HG02678 (cell line): Measurements from ENCODE around the gene CACNA2D3.
"Not testable (repeated sequence)": the region's sequence is repeated elsewhere in the genome, so short reads cannot be mapped to it uniquely, and the experiment has no call there.

Source experiments
- ATAC-seq: cut with Tn5 transposase; IDR thresholded peaks from one replicate; pipeline ENCODE4 v1.9.1; 2021; ENCODE audit warnings: mild to moderate bottlenecking, moderate library complexity; ENCODE audit not compliant: unreplicated experiment

Gene CACNA2D3

GRCh38 chr3:54433846-54434245, 311.5 kb downstream of the CACNA2D3 start:
- no peak for ATAC-seq

GRCh38 chr3:54434756-54435155, 312.4 kb downstream of the CACNA2D3 start:
- ATAC-seq = no peak

GRCh38 chr3:54437271-54437670, 314.9 kb downstream of the CACNA2D3 start:
- no peak for ATAC-seq

GRCh38 chr3:54443561-54444161, 321.3 kb downstream of the CACNA2D3 start:
- no peak for ATAC-seq

- ATAC-seq = no peak
These were observed 323.3 kb downstream of the CACNA2D3 start for GRCh38 chr3:54445630-54446029.

GRCh38 chr3:54447427-54447826, 325.1 kb downstream of the CACNA2D3 start:
- no peak for ATAC-seq

GRCh38 chr3:54454806-54455205, 332.5 kb downstream of the CACNA2D3 start:
- no peak for ATAC-seq

- no peak for ATAC-seq
These were observed 336.0 kb downstream of the CACNA2D3 start for GRCh38 chr3:54458357-54458756.

- not testable (repeated sequence) for ATAC-seq
These were observed 342.2 kb downstream of the CACNA2D3 start for GRCh38 chr3:54464554-54464953.

- no peak for ATAC-seq
These were observed 354.5 kb downstream of the CACNA2D3 start for GRCh38 chr3:54476891-54477290.

- ATAC-seq = no peak
These were observed 359.4 kb downstream of the CACNA2D3 start for GRCh38 chr3:54481606-54482365.

GRCh38 chr3:54484334-54484733, 362.0 kb downstream of the CACNA2D3 start:
- no peak for ATAC-seq

GRCh38 chr3:54486317-54486716, 364.0 kb downstream of the CACNA2D3 start:
- no peak for ATAC-seq

GRCh38 chr3:54488297-54488696, 365.9 kb downstream of the CACNA2D3 start:
- ATAC-seq = no peak

GRCh38 chr3:54494209-54494608, 371.9 kb downstream of the CACNA2D3 start:
- ATAC-seq = no peak

GRCh38 chr3:54506603-54507002, 384.3 kb downstream of the CACNA2D3 start:
- no peak for ATAC-seq

GRCh38 chr3:54507876-54508460, 385.6 kb downstream of the CACNA2D3 start:
- no peak for ATAC-seq

- no peak for ATAC-seq
These were observed 388.2 kb downstream of the CACNA2D3 start for GRCh38 chr3:54510506-54510905.

GRCh38 chr3:54511766-54512365, 389.5 kb downstream of the CACNA2D3 start:
- ATAC-seq = no peak

GRCh38 chr3:54514006-54514405, 391.7 kb downstream of the CACNA2D3 start:
- no peak for ATAC-seq

GRCh38 chr3:54514416-54514815, 392.1 kb downstream of the CACNA2D3 start:
- ATAC-seq = no peak
